Measurements from ENCODE around the gene USP7. TPM values are rescaled to one million over a fixed set of nuclear protein-coding genes. Genes with fewer than 3 reads are reported as not detected.
A peak's percentile ranks its signal among the peaks of the same experiment; 100 is the strongest.

Gene USP7
- polyA plus RNA-seq, 1 donor (not counting 4 experiments of a cell fraction or from before 2014, with no cell fraction given), result 63.4 TPM

DNA sequence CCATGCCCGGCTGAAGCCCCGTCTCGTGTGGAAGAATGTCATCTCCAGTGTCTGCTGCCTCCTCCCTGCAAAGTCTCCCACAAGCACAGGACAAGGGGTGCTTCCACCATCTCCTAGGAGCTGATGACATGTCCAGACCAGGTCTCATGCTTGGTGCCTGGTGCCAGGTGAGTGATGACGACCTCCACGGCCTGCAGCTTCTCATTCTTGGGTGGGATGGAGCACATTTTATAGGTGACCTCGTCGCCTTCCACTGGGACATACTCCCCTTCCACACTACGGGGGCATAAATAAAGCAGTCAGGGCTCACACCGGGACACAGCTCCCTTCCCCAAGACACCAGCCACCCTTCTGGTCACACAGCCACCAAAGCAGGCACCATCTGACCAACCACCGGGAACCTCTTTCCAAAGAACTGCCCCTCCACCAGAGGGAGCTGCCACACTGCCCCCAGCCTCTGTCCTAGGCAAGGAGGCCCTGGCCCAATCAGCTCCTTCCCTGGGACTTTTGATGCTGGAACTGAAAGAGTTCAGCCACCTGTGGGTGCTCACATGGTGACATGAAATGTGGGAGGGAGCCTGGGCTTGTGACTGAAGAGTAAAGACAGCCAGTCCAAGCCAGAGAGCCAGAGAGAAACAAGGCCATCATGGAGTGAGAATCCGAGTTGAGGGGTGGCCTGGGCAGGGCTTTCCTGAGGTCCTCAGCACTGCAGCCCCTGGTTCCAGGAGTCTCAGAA lies 108.5 kb downstream of the USP7 start:
- Histone ChIP-seq H3K4me1 (ENCODE audit: control insufficient read depth, extremely low read depth, insufficient read depth, low read length) (peaks cover 11% of the 10 kb centered on the region), H2AFZ (ENCODE audit: control insufficient read depth, low read length) (no peak overlapping the region), H3K36me3 (ENCODE audit: control insufficient read depth in 2 of 2, extremely low read depth in 1 of 2, insufficient read depth in 2 of 2, low read length in 2 of 2) (peaks cover 24 to 25% of the 10 kb centered on the region in 2 experiments), H3K9ac (ENCODE audit: control insufficient read depth, extremely low read depth, insufficient read depth, low read length) (no peak overlapping the region), H3K79me2 (ENCODE audit: control insufficient read depth, insufficient read depth, low read length) (peaks cover 21% of the 10 kb centered on the region), H3K27ac (ENCODE audit: control insufficient read depth, insufficient read depth, low read length) (no peak overlapping the region), H3K27me3 (ENCODE audit: control insufficient read depth, extremely low read depth, insufficient read depth, low read length) (no peaks in the 10 kb centered on the region), H3K4me2 (ENCODE audit: control insufficient read depth, extremely low read depth, insufficient read depth, low read depth, low read length) (no peak overlapping the region), H4K20me1 (ENCODE audit: control insufficient read depth, extremely low read depth, insufficient read depth, low read length) (no peaks in the 10 kb centered on the region), H3K9me1 (ENCODE audit: control insufficient read depth, extremely low read depth, insufficient read depth, low read length) (no peaks in the 10 kb centered on the region), H3K9me3 (ENCODE audit: control insufficient read depth, low read depth, low read length) (no peaks in the 10 kb centered on the region), H3K4me3 (ENCODE audit: control insufficient read depth in 2 of 3, extremely low read depth in 1 of 3, insufficient read depth in 2 of 3, low read depth in 1 of 3, low read length in 3 of 3) (no peak overlapping the region)
- DNase-seq (ENCODE audit: low read depth, low spot score) (no peak), FAIRE-seq (no peak)
- TF ChIP-seq CTCF (optimal IDR thresholded peaks at IDR 0.05 in 1 of 3, IDR thresholded peaks at IDR 0.05 in 1 of 3, conservative IDR thresholded peaks at IDR 0.05 in 1 of 3; ENCODE audit: extremely low read depth in 1 of 3, insufficient read depth in 2 of 3, low read length in 3 of 3) (peak in 2 of 3 experiments; percentile 42), EZH2 (IDR thresholded peaks at IDR 0.05; ENCODE audit: low read length) (no peak)
- dilution Hi-C loops (cut with MboI; ENCODE audit: extremely low pct_ligation_motif_present, low sequenced_read_pairs), result no loop called here

- Histone ChIP-seq H3K27ac (ENCODE audit: control insufficient read depth, insufficient read depth, low read length) (no peak overlapping the region), H4K20me1 (ENCODE audit: control insufficient read depth, extremely low read depth, insufficient read depth, low read length) (no peaks in the 10 kb centered on the region), H3K4me3 (ENCODE audit: control insufficient read depth in 2 of 3, extremely low read depth in 1 of 3, insufficient read depth in 2 of 3, low read depth in 1 of 3, low read length in 3 of 3) (no peak overlapping the region), H3K79me2 (ENCODE audit: control insufficient read depth, insufficient read depth, low read length) (peaks cover 13% of the 10 kb centered on the region), H3K27me3 (ENCODE audit: control insufficient read depth, extremely low read depth, insufficient read depth, low read length) (no peaks in the 10 kb centered on the region), H3K36me3 (ENCODE audit: control insufficient read depth in 2 of 2, extremely low read depth in 1 of 2, insufficient read depth in 2 of 2, low read length in 2 of 2) (peaks cover 25 to 29% of the 10 kb centered on the region in 2 experiments), H3K9ac (ENCODE audit: control insufficient read depth, extremely low read depth, insufficient read depth, low read length) (no peak overlapping the region), H3K4me2 (ENCODE audit: control insufficient read depth, extremely low read depth, insufficient read depth, low read depth, low read length) (no peak overlapping the region), H3K9me3 (ENCODE audit: control insufficient read depth, low read depth, low read length) (no peaks in the 10 kb centered on the region), H3K4me1 (ENCODE audit: control insufficient read depth, extremely low read depth, insufficient read depth, low read length) (peaks cover 19% of the 10 kb centered on the region), H3K9me1 (ENCODE audit: control insufficient read depth, extremely low read depth, insufficient read depth, low read length) (peaks cover under 1% of the 10 kb centered on the region), H2AFZ (ENCODE audit: control insufficient read depth, low read length) (no peak overlapping the region)
- FAIRE-seq (no peak), DNase-seq (ENCODE audit: low read depth, low spot score) (no peak)
- no peak for TF ChIP-seq CTCF (optimal IDR thresholded peaks at IDR 0.05 in 1 of 3, IDR thresholded peaks at IDR 0.05 in 1 of 3, conservative IDR thresholded peaks at IDR 0.05 in 1 of 3; ENCODE audit: extremely low read depth in 1 of 3, insufficient read depth in 2 of 3, low read length in 3 of 3)
- TF ChIP-seq EZH2 (IDR thresholded peaks at IDR 0.05; ENCODE audit: low read length), result no peak
- dilution Hi-C loops (cut with MboI; ENCODE audit: extremely low pct_ligation_motif_present, low sequenced_read_pairs), result no loop called here
Observed at GRCh38 chr16:8854298-8854948, 109.3 kb downstream of the USP7 start.
